GM12801 (cell line): ENCODE measurements around the gene HCN3.

Experiments used
- TF ChIP-seq, protein P1 (sequence below): IDR thresholded peaks from one replicate; pipeline ENCODE4 v1.5.1; 2011; ENCODE audit warnings: control low read depth; ENCODE audit not compliant: insufficient read length; ENCODE audit errors: extremely low read depth

HCN3 gene

DNA sequence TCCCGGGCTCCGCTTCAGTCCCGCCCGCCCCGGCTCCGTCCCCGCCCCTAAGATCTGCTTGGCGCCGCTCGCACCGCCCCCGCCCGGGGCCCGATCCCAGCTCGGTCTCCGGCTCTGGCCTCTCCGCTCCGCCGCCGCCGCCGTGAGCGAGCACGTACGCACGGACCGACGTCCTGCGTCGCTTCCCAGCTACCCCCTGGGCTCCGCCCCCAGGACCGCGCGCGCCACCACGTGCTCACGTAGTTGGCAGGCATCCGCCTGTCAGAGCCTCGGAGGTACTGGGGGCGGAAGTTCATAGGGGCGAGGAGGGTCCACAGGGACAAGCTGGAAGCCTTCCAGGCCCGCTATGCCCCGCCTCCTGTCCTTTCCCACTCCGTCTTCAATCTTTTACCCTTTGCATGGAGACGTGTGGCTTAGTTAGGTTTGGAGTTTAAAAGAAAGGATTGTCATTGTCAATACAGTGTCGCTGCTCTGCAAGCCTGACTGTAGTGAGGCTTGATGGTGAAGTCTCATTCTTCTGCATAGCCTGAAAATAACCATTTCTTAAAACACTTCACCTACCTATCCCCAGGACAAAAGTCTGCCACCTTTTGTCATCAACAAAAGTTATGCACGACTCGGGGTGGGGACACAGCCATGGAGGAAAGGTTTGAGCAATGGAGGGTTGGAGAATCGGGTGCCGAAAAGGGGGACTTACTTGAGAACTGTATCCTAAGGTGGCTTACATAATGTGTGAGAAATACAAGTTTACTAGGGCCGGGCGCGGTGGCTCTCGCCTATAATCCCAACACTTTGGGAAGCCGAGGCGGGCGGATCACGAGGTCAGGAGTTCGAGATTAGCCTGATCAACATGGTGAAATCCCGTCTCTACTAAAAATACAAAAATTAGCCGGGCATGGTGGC is 3.7 kb upstream of the HCN3 start, which contains the start of gene CLK2:
Gene CLK2 (minus strand): TSS at position 162 of the 903 bp plus-strand sequence. CDS start 2,527 bp downstream, outside the sequence.
- TF ChIP-seq, protein P1, sequence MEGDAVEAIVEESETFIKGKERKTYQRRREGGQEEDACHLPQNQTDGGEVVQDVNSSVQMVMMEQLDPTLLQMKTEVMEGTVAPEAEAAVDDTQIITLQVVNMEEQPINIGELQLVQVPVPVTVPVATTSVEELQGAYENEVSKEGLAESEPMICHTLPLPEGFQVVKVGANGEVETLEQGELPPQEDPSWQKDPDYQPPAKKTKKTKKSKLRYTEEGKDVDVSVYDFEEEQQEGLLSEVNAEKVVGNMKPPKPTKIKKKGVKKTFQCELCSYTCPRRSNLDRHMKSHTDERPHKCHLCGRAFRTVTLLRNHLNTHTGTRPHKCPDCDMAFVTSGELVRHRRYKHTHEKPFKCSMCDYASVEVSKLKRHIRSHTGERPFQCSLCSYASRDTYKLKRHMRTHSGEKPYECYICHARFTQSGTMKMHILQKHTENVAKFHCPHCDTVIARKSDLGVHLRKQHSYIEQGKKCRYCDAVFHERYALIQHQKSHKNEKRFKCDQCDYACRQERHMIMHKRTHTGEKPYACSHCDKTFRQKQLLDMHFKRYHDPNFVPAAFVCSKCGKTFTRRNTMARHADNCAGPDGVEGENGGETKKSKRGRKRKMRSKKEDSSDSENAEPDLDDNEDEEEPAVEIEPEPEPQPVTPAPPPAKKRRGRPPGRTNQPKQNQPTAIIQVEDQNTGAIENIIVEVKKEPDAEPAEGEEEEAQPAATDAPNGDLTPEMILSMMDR = no peak

DNA sequence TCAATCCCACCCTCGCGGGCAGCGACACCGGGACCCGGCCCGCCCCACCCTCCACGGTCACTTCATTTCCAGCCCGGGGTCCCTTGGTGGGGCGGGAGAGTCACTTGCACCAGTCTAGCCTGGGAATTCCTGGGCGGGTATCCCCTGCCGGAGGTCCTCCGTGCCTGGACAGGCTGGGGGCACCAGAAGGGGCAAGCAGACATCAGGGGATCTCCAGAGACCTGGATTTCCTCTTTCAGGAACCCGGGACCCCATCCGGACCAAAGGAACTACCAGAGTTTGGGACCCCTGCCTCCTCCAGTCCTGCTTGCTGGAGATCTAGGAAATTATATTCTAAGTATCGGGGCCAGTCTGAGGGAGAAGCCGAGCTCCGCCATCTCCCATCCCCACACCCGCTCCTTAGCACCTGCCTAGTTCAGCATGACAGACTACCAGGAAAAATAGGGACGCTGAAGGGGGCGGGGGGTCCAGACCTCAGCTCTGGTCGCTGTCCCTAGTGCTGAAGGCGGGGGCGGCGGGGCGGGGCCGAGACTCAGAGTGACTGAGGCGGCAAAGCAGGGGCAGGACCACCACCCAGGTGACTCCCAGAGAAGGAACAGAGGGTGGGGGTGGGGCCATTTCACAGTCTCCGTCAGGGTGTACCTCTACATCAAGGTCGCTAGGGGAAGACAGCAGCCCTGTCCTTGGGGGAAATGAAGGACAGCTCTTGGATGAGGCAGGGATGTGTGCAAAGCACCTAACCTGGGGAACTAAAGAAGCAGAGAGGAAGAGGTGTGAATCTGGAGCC is 832 bp downstream of the HCN3 start:
- TF ChIP-seq, protein P1 = no peak

GRCh38 chr1:155278689-155279160 is 1.5 kb downstream of the HCN3 start:
- TF ChIP-seq, protein P1 = no peak

GRCh38 chr1:155279268-155279667 is 2.0 kb downstream of the HCN3 start:
- TF ChIP-seq, protein P1 = no peak

GRCh38 chr1:155282488-155283091 is 5.3 kb downstream of the HCN3 start:
- TF ChIP-seq, protein P1 = no peak

DNA sequence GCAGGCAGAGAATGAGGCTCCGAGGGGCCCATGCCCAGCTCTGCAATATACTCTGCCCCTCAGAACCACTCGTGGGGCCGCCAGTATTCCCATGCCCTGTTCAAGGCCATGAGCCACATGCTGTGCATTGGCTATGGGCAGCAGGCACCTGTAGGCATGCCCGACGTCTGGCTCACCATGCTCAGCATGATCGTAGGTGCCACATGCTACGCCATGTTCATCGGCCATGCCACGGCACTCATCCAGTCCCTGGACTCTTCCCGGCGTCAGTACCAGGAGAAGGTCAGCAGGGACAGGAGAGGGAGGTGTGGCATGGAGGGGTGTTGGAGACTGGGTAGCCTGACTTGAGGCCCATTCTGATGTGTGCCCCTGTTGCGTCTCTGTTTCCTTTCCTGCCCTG is 7.2 kb downstream of the HCN3 start:
- TF ChIP-seq, protein P1 = no peak

GRCh38 chr1:155285063-155285462 is 7.8 kb downstream of the HCN3 start:
- TF ChIP-seq, protein P1 = no peak
